NCI-H345 treated with DMSO at 0.1 percent for 48 hours (cell line): ENCODE measurements around the gene COL27A1.

Experiments
- DNase-seq: peaks from one replicate; lab custom pipeline; 2025; ENCODE audit not compliant: unreplicated experiment; lab: John Stamatoyannopoulos, UW

COL27A1 gene

GRCh38 chr9:114261987-114262386 is 106.7 kb downstream of the COL27A1 start:
- no peak for DNase-seq

- DNase-seq: no peak
Observed at GRCh38 chr9:114263853-114264510, 108.6 kb downstream of the COL27A1 start.

- no peak for DNase-seq
Observed at GRCh38 chr9:114264806-114265550, 109.6 kb downstream of the COL27A1 start.

- no peak for DNase-seq
Observed at GRCh38 chr9:114266969-114267368, 111.6 kb downstream of the COL27A1 start.

- DNase-seq: no peak
Observed at GRCh38 chr9:114269023-114269422, 113.7 kb downstream of the COL27A1 start.

- DNase-seq: no peak
Observed at GRCh38 chr9:114270120-114270975, 115.0 kb downstream of the COL27A1 start.

GRCh38 chr9:114271556-114272510 is 116.5 kb downstream of the COL27A1 start:
- DNase-seq: no peak

GRCh38 chr9:114272739-114273431 is 117.5 kb downstream of the COL27A1 start:
- no peak for DNase-seq

- no peak for DNase-seq
Observed at GRCh38 chr9:114273461-114273881, 118.1 kb downstream of the COL27A1 start.

- DNase-seq: no peak
Observed at GRCh38 chr9:114274217-114274616, 118.9 kb downstream of the COL27A1 start.

- DNase-seq: no peak
Observed at GRCh38 chr9:114275246-114276004, 120.1 kb downstream of the COL27A1 start.

- DNase-seq: no peak
Observed at GRCh38 chr9:114276908-114277821, 121.8 kb downstream of the COL27A1 start.

- no peak for DNase-seq
Observed at GRCh38 chr9:114278356-114278755, 123.0 kb downstream of the COL27A1 start.

GRCh38 chr9:114278881-114279570 is 123.7 kb downstream of the COL27A1 start:
- DNase-seq: no peak

- DNase-seq: no peak
Observed at GRCh38 chr9:114279693-114280092, 124.4 kb downstream of the COL27A1 start.

- no peak for DNase-seq
Observed at GRCh38 chr9:114280636-114281472, 125.5 kb downstream of the COL27A1 start.
